NCI-H2081 (cell line): ENCODE data around the gene MTIF2.
"Not testable (repeated sequence)": the region's sequence is repeated elsewhere in the genome, so short reads cannot be mapped to it uniquely, and the experiment has no call there.

Experiments
- DNase-seq, 2 experiments: peaks; one replicate each; lab custom pipeline; 2025; lab: John Stamatoyannopoulos, UW

The MTIF2 gene

DNA sequence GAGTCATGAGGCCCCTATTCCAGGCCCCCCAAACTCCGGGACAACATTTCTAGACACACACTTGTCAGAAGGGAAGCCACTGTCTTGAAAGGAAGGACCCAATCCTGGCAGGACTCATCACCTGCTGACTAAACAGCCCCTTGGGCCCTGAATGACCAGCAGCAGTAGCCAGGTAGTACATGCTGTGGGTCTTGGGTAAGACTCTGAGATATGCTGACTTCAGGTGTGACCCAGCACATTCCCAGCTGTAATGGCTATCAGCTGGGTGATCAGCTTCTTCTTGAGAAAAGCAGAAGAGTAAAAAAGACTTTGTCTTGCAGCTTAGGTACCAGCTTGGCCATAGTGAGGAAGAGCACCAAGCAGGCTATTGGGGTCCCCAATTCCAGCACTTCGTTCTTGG, 72.5 kb downstream of the MTIF2 start:
- DNase-seq, result no peak

DNA sequence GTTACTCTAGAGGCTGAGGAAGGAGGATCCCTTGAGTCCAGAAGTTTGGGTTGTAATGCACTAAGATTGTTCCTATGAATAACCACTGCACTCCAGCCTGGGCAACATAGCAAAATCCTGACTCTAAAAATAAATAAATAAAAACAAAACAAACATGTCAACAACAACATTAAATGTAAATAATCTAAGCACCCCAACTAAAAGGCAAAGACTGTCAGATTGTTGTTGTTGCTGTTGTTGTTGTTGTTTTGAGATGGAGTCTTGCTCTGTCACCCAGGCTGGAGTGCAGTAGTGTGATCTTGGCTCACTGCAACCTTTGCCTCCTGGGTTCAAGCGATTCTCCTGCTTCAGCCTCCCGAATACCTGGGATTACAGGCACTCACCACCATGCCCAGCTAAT, 77.1 kb downstream of the MTIF2 start:
- DNase-seq, result not testable (repeated sequence)

DNA sequence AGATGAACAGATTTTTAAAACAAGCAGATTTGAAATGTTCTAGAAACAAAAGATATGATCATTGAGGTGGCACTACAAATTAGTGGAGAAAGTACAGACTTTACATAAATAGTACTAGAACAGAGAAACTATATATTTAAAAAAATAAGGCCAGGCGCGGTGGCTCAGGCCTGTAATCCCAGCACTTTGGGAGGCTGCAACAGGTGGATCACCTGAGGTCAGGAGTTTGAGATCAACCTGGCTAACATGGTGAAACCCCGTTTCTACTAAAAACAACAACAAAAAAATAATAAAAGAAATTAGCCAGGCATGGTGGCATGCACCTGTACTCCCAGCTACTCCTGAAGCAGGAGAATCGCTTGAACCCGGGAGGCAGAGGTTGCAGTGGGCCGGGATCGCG, 82.2 kb downstream of the MTIF2 start:
- not testable (repeated sequence) for DNase-seq
